CD14-positive monocyte (primary cell): ENCODE results near the gene CTSA. TPM values are rescaled to one million over a fixed set of nuclear protein-coding genes. Genes with fewer than 3 reads are reported as not detected.

ENCODE experiments used
- DNase-seq, 3 donors: peaks; one replicate each; pipeline ENCODE4 v3.0.0-alpha.2; 2011 to 2022
- H2AFZ ChIP-seq: 2 replicates; pipeline ENCODE4 v1.6.0; 2012; ENCODE audit warnings: mild to moderate bottlenecking, low read depth, low read length, inconsistent platforms; ENCODE audit not compliant: insufficient read depth, poor library complexity, severe bottlenecking
- H3K27ac ChIP-seq, 2 donors: 1 replicate in 1 of 2; 2 replicates in 1 of 2; pipeline ENCODE4 v1.5.1; 2012 to 2013; ENCODE audit warnings: low read length in 2 of 2, control low read depth in 1 of 2, inconsistent platforms in 1 of 2, low read depth in 1 of 2, mild to moderate bottlenecking in 1 of 2
- H3K27me3 ChIP-seq, 2 donors: one replicate each; pipeline versions ENCODE4 v1.6.0 to v1.6.1; 2011 to 2013; ENCODE audit warnings: low read length in 2 of 2; ENCODE audit not compliant: control insufficient read depth in 2 of 2, insufficient read depth in 2 of 2
- H3K36me3 ChIP-seq, 2 donors: replicated peaks in 1 of 2; 1 replicate in 1 of 2; 2 replicates in 1 of 2; pipeline versions ENCODE4 v1.5.1 to v1.6.1; 2012 to 2013; ENCODE audit warnings: low read length in 2 of 2, control low read depth in 1 of 2, inconsistent platforms in 1 of 2, mild to moderate bottlenecking in 1 of 2; ENCODE audit not compliant: insufficient read depth in 2 of 2, control insufficient read depth in 1 of 2
- H3K4me1 ChIP-seq, 2 donors: 1 replicate in 1 of 2; 2 replicates in 1 of 2; pipeline versions ENCODE4 v1.5.1 to v1.6.1; 2012 to 2013; ENCODE audit warnings: low read length in 2 of 2, control low read depth in 1 of 2, inconsistent platforms in 1 of 2, mild to moderate bottlenecking in 1 of 2, moderate library complexity in 1 of 2; ENCODE audit not compliant: insufficient read depth in 2 of 2, control insufficient read depth in 1 of 2
- H3K4me2 ChIP-seq: replicated peaks from 2 replicates; pipeline ENCODE3; 2012; ENCODE audit warnings: low read length, moderate library complexity, mild to moderate bottlenecking; ENCODE audit not compliant: poor library complexity, severe bottlenecking; ENCODE audit errors: extremely low read depth
- H3K4me3 ChIP-seq, 3 experiments: fragments of 200-600 bp in 1 of 3; sonication (generic) in 1 of 3; replicated peaks in 1 of 3; 1 replicate in 2 of 3; 2 replicates in 1 of 3; pipeline ENCODE4 v1.5.1; 2011 to 2013; ENCODE audit warnings: low read length in 3 of 3, mild to moderate bottlenecking in 3 of 3, control low read depth in 2 of 3, low read depth in 2 of 3, inconsistent platforms in 1 of 3, moderate library complexity in 1 of 3
- H3K79me2 ChIP-seq: 2 replicates; pipeline ENCODE4 v1.6.0; 2012; ENCODE audit warnings: mild to moderate bottlenecking, control low read depth, inconsistent platforms, low read length, moderate library complexity; ENCODE audit not compliant: insufficient read depth
- H3K9ac ChIP-seq: 2 replicates; pipeline ENCODE4 v1.6.0; 2017; ENCODE audit warnings: low read length, mild to moderate bottlenecking; ENCODE audit not compliant: insufficient read depth, poor library complexity, severe bottlenecking
- H3K9me3 ChIP-seq, 2 donors: replicated peaks in 1 of 2; 1 replicate in 1 of 2; 2 replicates in 1 of 2; pipeline versions ENCODE4 v1.5.1 to v1.6.1; 2012 to 2013; ENCODE audit warnings: low read length in 2 of 2, control low read depth in 1 of 2; ENCODE audit not compliant: control insufficient read depth in 1 of 2, insufficient read depth in 1 of 2
- H4K20me1 ChIP-seq: 2 replicates; pipeline ENCODE4 v1.6.0; 2012; ENCODE audit warnings: mild to moderate bottlenecking, low read length, control low read depth, moderate library complexity; ENCODE audit not compliant: insufficient read depth
- H3K27ac Mint-ChIP-seq, 7 donors: one replicate each; pipeline ENCODE4 v1.8.0; 2020; ENCODE audit warnings: mild to moderate bottlenecking in 7 of 7, mixed read lengths in 7 of 7, moderate library complexity in 6 of 7, inconsistent platforms in 2 of 7
- H3K27me3 Mint-ChIP-seq, 3 donors: one replicate each; pipeline ENCODE4 v1.8.0; 2021 to 2022; ENCODE audit warnings: low read depth in 3 of 3, mild to moderate bottlenecking in 3 of 3, mixed read lengths in 3 of 3, moderate library complexity in 3 of 3, inconsistent platforms in 1 of 3
- H3K36me3 Mint-ChIP-seq, 2 donors: one replicate each; pipeline ENCODE4 v1.8.0; 2020; ENCODE audit warnings: mixed read lengths in 2 of 2, inconsistent platforms in 1 of 2, mild to moderate bottlenecking in 1 of 2
- H3K4me1 Mint-ChIP-seq: one replicate; pipeline ENCODE4 v1.8.0; 2020; ENCODE audit warnings: mild to moderate bottlenecking, mixed read lengths
- H3K4me3 Mint-ChIP-seq, 2 donors: one replicate each; pipeline ENCODE4 v1.8.0; 2020; ENCODE audit warnings: mild to moderate bottlenecking in 2 of 2, mixed read lengths in 2 of 2, moderate library complexity in 1 of 2
- H3K9me3 Mint-ChIP-seq, 7 donors: one replicate each; pipeline ENCODE4 v1.8.0; 2020 to 2022; ENCODE audit warnings: mixed read lengths in 7 of 7, mild to moderate bottlenecking in 6 of 7, moderate library complexity in 6 of 7, inconsistent platforms in 2 of 7
- CTCF ChIP-seq: fragments of 200-600 bp; IDR thresholded peaks from one replicate; pipeline ENCODE4 v1.8.0; 2022; ENCODE audit warnings: antibody characterized with exemption, mild to moderate bottlenecking
- WGBS: methylation state at CpG from one replicate; pipeline ENCODE4 v1.1.5; 2013; ENCODE audit warnings: missing lambda C conversion rate; ENCODE audit not compliant: insufficient coverage; 5-methylcytosine and 5-hydroxymethylcytosine counted together
- intact Hi-C, 2 donors: fragments of 100-400 bp; cut with micrococcal nuclease; formaldehyde crosslinking; loops; one replicate each; pipeline versions ENCODE4 v1.15.0 to v1.15.1; 2023
- polyA plus RNA-seq, 3 donors: library from polyadenylated mRNA; depleted of rRNA in 1 of 3; unstranded in 2 of 3; stranded (reverse) in 1 of 3; fragments of 300-500 nt in 2 of 3; fragments of >200 nt in 1 of 3; fragmentation: Illumina TruSeq in 2 of 3; gene quantifications; 1 replicate in 2 of 3; 2 replicates in 1 of 3; pipeline ENCODE4 v1.2.3, GENCODE V29; 2012 to 2021

CTSA gene
- polyA plus RNA-seq, 3 donors, result 279 to 489 (median 366) TPM

- H3K4me3 Mint-ChIP-seq, result no peak overlapping the region
- Histone ChIP-seq H3K4me2 (no peak overlapping the region), H2AFZ (no peak overlapping the region), H3K4me3 (no peak overlapping the region), H3K27me3 (no peaks in the 10 kb centered on the region), H3K27ac (no peak overlapping the region), H3K79me2 (peaks cover 4% of the 10 kb centered on the region), H3K9ac (no peak overlapping the region), H3K36me3 (no peaks in the 10 kb centered on the region), H4K20me1 (no peaks in the 10 kb centered on the region), H3K9me3 (no peaks in the 10 kb centered on the region), H3K4me1 (no peaks in the 10 kb centered on the region)
- H3K27ac Mint-ChIP-seq, result no peak overlapping the region
- peaks cover 4% of the 10 kb centered on the region for H3K4me1 Mint-ChIP-seq
- intact Hi-C loops, result no loop called here
- TF ChIP-seq CTCF, result no peak
- peaks cover 10 to 16% of the 10 kb centered on the region in 2 donors for H3K36me3 Mint-ChIP-seq
- no peak for DNase-seq
- H3K27me3 Mint-ChIP-seq, result peaks cover 0 to 3% (median 0%) of the 10 kb centered on the region in 3 donors
- H3K9me3 Mint-ChIP-seq, result no peaks in the 10 kb centered on the region
These were observed 23.3 kb upstream of the CTSA start for GRCh38 chr20:45867819-45868176.

- Mint-ChIP-seq H3K4me1 (no peaks in the 10 kb centered on the region), H3K9me3 (no peaks in the 10 kb centered on the region), H3K27ac (no peak overlapping the region), H3K36me3 (peaks cover 24 to 28% of the 10 kb centered on the region in 2 donors), H3K27me3 (no peaks in the 10 kb centered on the region), H3K4me3 (no peak overlapping the region)
- intact Hi-C loops, result no loop called here
- Histone ChIP-seq H3K79me2 (no peaks in the 10 kb centered on the region), H3K27ac (no peak overlapping the region), H3K9me3 (no peaks in the 10 kb centered on the region), H3K27me3 (no peaks in the 10 kb centered on the region), H3K9ac (no peak overlapping the region), H3K36me3 (peaks cover 12% of the 10 kb centered on the region in 2 donors), H3K4me3 (no peak overlapping the region), H2AFZ (no peak overlapping the region), H4K20me1 (no peaks in the 10 kb centered on the region), H3K4me1 (no peaks in the 10 kb centered on the region), H3K4me2 (no peak overlapping the region)
- WGBS, result no CpG with 5 or more reads among the region's 4 CpGs
- no peak for TF ChIP-seq CTCF
- no peak for DNase-seq
These were observed 18.5 kb upstream of the CTSA start for GRCh38 chr20:45872626-45873025.
